H1 (cell line): Measurements from ENCODE around the gene OR2AJ1. TPM values are rescaled to one million over a fixed set of nuclear protein-coding genes. Genes with fewer than 3 reads are reported as not detected.

Experiments used
- ASH2L ChIP-seq: fragments of 200-600, 300-600 bp; sonication (generic); IDR thresholded peaks from one replicate; pipeline ENCODE4 v1.7.1; 2017; ENCODE audit warnings: low read length
- ATF2 ChIP-seq: IDR thresholded peaks from 2 replicates; pipeline ENCODE4 v1.6.1; 2012; ENCODE audit warnings: low read length, inconsistent platforms
- CBX8 ChIP-seq: fragments of 300-800, 300-1000 bp; sonication (generic); IDR thresholded peaks from 2 replicates; pipeline ENCODE4 v1.7.1; 2016; ENCODE audit warnings: low read depth, low read length, borderline replicate concordance
- GABPA ChIP-seq: IDR thresholded peaks from 2 replicates; pipeline ENCODE4 v1.6.1; 2011; ENCODE audit warnings: mild to moderate bottlenecking, low read length, moderate library complexity, borderline replicate concordance; ENCODE audit not compliant: insufficient read depth
- KDM4A ChIP-seq: IDR thresholded peaks from one replicate; pipeline ENCODE4 v1.7.1; 2012; ENCODE audit warnings: low read depth, mild to moderate bottlenecking, moderate library complexity, low read length, inconsistent platforms; ENCODE audit not compliant: severe bottlenecking
- MAX ChIP-seq: IDR thresholded peaks from 2 replicates; pipeline ENCODE4 v1.6.1; 2012; ENCODE audit warnings: inconsistent platforms
- NANOG ChIP-seq: IDR thresholded peaks from 2 replicates; pipeline ENCODE4 v1.6.1; 2011; ENCODE audit warnings: low read length, low read depth, mild to moderate bottlenecking, inconsistent platforms; ENCODE audit not compliant: insufficient read depth, poor library complexity, severe bottlenecking
- SIX5 ChIP-seq: IDR thresholded peaks from 2 replicates; pipeline ENCODE4 v1.6.1; 2011; ENCODE audit warnings: mild to moderate bottlenecking, low read depth, low read length
- TBP ChIP-seq: IDR thresholded peaks from 2 replicates; pipeline ENCODE4 v1.6.1; 2011; ENCODE audit warnings: low read depth, low read length, improper control_type of control experiment
- polyA plus RNA-seq, 7 experiments: library from polyadenylated mRNA; depleted of rRNA in 3 of 7; stranded (reverse) in 5 of 7; unstranded in 2 of 7; fragments of >200 nt in 5 of 7; fragments of 200-250 nt in 2 of 7; gene quantifications; 1 replicate in 5 of 7; 2 replicates in 1 of 7; 4 replicates in 1 of 7; pipeline versions ENCODE4 v1.2.1 to v1.2.3, GENCODE V29; 2011 to 2013; ENCODE audit warnings: missing spikeins in 2 of 7, mixed read lengths in 2 of 7
- total RNA-seq: library from RNA; stranded (reverse); fragmentation: NEBNext Ultra II Directional; extraction: Animal tissue kit (Norgen Biotek cat#: 25700); gene quantifications from 2 replicates; pipeline ENCODE4 v1.2.1, GENCODE V29; 2021

The OR2AJ1 gene
- total and polyA plus RNA-seq, 2 of the 8 experiments (the other 6 are each of a cell fraction or from before 2014, with no cell fraction given), result not detected

GRCh38 chr1:247923941-247924340 is 748 bp upstream of the OR2AJ1 start (continued):
- TF ChIP-seq TBP (no peak), KDM4A (no peak), ATF2 (no peak), MAX (no peak), CBX8 (no peak), ASH2L (no peak), NANOG (no peak), SIX5 (no peak), GABPA (no peak)
